BJ (cell line): ENCODE measurements around the gene PLK4. TPM values are rescaled to one million over a fixed set of nuclear protein-coding genes. Genes with fewer than 3 reads are reported as not detected.

ENCODE experiments used
- CTCF ChIA-PET: fragments of 350-600 bp; formaldehyde crosslinking; extraction: SDS; loops from one replicate; lab custom pipeline; 2021; ENCODE audit warnings: antibody characterized with exemption, inconsistent platforms; lab: Yijun Ruan, JAX
- POLR2A ChIA-PET: fragments of 300-600 bp; sonication (Branson Sonifier 250); formaldehyde crosslinking; extraction: SDS; loops from one replicate; lab custom pipeline; 2021; ENCODE audit warnings: antibody characterized with exemption; lab: Charles Lee
- DNase-seq: peaks from one replicate; pipeline ENCODE4 v3.0.0-alpha.2; 2011; ENCODE audit warnings: low read depth
- H3K27me3 ChIP-seq: 2 replicates; pipeline ENCODE4 v1.6.0; 2011; ENCODE audit warnings: low read length; ENCODE audit not compliant: control insufficient read depth, insufficient read depth
- H3K36me3 ChIP-seq: 2 replicates; pipeline ENCODE4 v1.5.1; 2011; ENCODE audit warnings: low read length; ENCODE audit not compliant: control insufficient read depth, insufficient read depth
- H3K4me3 ChIP-seq: 2 replicates; pipeline ENCODE4 v1.5.1; 2011; ENCODE audit warnings: low read depth, mild to moderate bottlenecking, control low read depth, low read length
- polyA plus RNA-seq: library from polyadenylated mRNA; depleted of rRNA; stranded (reverse); fragments of >200 nt; gene quantifications from 2 replicates; pipeline ENCODE4 v1.2.3, GENCODE V29; 2011
- TF ChIP-seq, protein P1 (sequence below): IDR thresholded peaks from 2 replicates; pipeline ENCODE4 v1.5.1; 2011; ENCODE audit warnings: low read depth, mild to moderate bottlenecking, control low read depth, inconsistent platforms, low read length, moderate library complexity; ENCODE audit not compliant: insufficient read depth

PLK4 gene
- polyA plus RNA-seq, 1 experiment, result 6.5 TPM

DNA sequence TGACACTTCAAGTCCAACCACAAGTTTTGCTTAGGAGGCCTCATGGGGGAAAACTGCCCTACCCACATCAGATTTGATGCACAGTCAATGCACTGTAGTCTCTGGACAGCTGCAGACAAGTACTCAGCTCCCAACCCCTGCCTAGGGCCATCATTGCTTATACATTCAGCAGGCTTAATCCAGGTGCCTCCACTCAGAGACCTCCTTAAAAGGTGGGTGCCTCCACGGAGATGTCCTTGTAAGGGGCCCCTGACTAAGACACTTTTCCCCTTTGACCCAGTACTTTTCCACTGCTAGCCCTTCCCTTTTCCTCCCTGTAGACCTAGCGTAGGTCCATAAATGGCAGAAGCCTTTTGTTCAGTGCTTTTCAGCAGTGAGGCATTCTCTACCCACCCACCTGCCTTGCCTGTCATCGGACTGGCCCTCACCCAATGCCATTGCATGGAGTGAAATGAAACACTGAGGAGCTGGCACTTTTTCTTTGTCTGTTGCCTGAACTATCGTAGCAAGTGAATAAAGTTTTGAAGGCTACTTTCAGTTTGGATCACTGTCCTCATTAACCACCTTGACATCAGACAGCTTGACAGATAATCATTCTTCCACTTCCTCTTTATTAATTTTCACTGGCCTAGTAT is 23.8 kb upstream of the PLK4 start:
- TF ChIP-seq, protein P1, sequence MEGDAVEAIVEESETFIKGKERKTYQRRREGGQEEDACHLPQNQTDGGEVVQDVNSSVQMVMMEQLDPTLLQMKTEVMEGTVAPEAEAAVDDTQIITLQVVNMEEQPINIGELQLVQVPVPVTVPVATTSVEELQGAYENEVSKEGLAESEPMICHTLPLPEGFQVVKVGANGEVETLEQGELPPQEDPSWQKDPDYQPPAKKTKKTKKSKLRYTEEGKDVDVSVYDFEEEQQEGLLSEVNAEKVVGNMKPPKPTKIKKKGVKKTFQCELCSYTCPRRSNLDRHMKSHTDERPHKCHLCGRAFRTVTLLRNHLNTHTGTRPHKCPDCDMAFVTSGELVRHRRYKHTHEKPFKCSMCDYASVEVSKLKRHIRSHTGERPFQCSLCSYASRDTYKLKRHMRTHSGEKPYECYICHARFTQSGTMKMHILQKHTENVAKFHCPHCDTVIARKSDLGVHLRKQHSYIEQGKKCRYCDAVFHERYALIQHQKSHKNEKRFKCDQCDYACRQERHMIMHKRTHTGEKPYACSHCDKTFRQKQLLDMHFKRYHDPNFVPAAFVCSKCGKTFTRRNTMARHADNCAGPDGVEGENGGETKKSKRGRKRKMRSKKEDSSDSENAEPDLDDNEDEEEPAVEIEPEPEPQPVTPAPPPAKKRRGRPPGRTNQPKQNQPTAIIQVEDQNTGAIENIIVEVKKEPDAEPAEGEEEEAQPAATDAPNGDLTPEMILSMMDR, result no peak
- no peak overlapping the region for H3K4me3 ChIP-seq
- no peak for DNase-seq
- no peaks in the 10 kb centered on the region for H3K36me3 ChIP-seq
- ChIA-PET CTCF (no interaction called here), POLR2A (no interaction called here)
- no peaks in the 10 kb centered on the region for H3K27me3 ChIP-seq

DNA sequence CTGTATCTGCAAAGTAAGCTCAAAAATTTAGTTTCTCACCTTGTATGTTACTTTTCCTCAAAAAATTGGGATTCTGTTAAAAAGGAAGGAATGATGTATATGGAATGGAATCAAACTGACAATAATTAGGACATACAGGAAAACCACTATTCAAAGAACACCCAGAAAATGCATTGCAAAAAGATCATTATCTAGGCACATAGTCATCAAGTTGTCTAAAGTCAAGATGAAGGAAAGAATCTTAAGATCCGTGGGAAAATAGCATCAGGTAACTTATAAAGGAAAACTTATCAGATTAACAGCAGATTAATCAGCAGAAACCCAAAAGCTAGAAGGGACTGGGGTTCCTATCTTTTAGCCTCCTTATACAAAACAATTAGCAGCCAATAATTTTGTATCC is 23.1 kb upstream of the PLK4 start:
- H3K27me3 ChIP-seq, result no peaks in the 10 kb centered on the region
- ChIA-PET POLR2A (no interaction called here), CTCF (interaction anchor here (0.9 kb wide), 1 partner anchor 87 kb away, joined by 3 read pairs; no protein-coding TSS in a partner anchor)
- H3K36me3 ChIP-seq, result no peaks in the 10 kb centered on the region
- TF ChIP-seq, protein P1, result no peak
- H3K4me3 ChIP-seq, result no peak overlapping the region
- no peak for DNase-seq

DNA sequence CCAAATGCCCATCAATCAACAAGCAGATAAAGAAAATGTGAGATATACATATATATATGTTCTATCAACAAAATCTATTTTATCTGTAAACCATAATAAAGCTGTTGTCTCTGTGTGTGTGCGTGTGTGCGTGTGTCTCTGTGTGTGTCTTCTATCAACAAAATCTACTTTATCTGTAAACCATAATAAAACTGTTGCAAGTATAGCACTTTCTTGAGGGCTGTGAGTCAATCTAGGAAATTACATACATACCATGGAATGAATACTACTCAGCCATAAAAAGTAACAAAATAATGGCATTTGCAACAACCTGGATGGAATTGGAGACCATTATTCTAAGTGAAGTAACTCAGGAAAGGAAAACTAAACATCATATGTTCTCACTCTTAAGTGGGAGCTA is 12.5 kb upstream of the PLK4 start:
- ChIA-PET POLR2A (no interaction called here), CTCF (interaction anchor here (0.7 kb wide), 1 partner anchor 97 kb away, joined by 3 read pairs; the partner anchor contains the start of genes ABHD18 and MFSD8)
- no peak overlapping the region for H3K4me3 ChIP-seq
- no peaks in the 10 kb centered on the region for H3K27me3 ChIP-seq
- no peaks in the 10 kb centered on the region for H3K36me3 ChIP-seq
- no peak for DNase-seq
- TF ChIP-seq, protein P1, result no peak

DNA sequence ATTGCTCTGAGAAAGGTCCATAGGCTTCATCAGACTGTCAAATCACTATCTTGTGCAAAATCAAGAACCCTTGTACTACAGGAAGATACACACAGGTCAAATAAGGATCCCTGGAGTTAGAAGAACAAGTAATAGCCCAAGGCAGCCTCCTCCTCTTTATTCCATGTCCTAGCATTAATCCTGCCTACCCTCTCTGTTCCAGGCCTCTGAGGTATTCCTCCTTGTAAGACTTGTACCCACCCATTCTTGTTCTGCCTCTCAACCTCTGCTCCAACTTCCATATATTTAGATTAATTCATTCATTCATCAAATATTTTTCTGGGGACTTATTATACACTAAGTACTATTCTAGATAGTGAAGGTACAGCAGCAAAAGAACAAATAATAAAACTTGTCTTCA is 10.4 kb upstream of the PLK4 start:
- ChIA-PET CTCF (no interaction called here), POLR2A (no interaction called here)

DNA sequence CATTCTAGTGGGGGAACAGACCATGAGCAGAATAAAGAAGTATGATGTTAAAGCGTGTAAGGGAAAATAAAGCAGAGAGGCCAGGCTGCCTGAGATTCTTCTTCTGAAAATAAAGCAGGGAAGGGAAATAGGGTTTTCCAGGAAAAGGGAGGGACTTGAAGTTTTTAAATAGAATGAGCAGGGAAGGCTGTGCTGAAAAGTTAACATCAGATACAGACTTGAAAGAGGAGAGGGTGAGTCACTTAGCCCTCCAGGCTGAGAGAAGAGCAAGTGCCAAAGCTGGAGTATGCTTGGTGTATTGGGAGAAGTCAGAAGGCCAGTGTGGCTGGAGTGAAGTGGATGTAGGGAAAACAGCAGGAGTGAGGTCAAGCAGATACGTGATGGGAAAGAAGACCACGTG is 10.0 kb upstream of the PLK4 start:
- H3K27me3 ChIP-seq, result no peaks in the 10 kb centered on the region
- ChIA-PET POLR2A (no interaction called here), CTCF (no interaction called here)
- H3K36me3 ChIP-seq, result no peaks in the 10 kb centered on the region
- peak; percentile 76 for DNase-seq
- TF ChIP-seq, protein P1, result no peak
- no peak overlapping the region for H3K4me3 ChIP-seq

More for the DNA sequence above, 10.4 kb upstream of the PLK4 start:
- Histone ChIP-seq H3K27me3 (no peaks in the 10 kb centered on the region), H3K36me3 (no peaks in the 10 kb centered on the region), H3K4me3 (no peak overlapping the region)
- TF ChIP-seq, protein P1, result no peak
- DNase-seq, result no peak
